Uterus (tissue), 4 donors: Measurements from ENCODE around the gene ZP2. TPM values are rescaled to one million over a fixed set of nuclear protein-coding genes. Genes with fewer than 3 reads are reported as not detected.

Source experiments
- DNase-seq, 2 donors: peaks; one replicate each; pipeline ENCODE4 v3.0.0-alpha.2; 2019 to 2020
- H3K27ac ChIP-seq, 2 donors: fragments of 200-600 bp; sonication (generic); 1 replicate in 1 of 2; 2 replicates in 1 of 2; pipeline ENCODE4 v1.5.1; 2016 to 2018
- H3K27me3 ChIP-seq, 2 donors: fragments of 200-600 bp; sonication (generic); one replicate each; pipeline ENCODE4 v1.5.1; 2018 to 2019; ENCODE audit warnings: control low read depth in 1 of 2
- H3K36me3 ChIP-seq, 2 donors: fragments of 200-600 bp; sonication (generic); one replicate each; pipeline ENCODE4 v1.5.1; 2019; ENCODE audit warnings: control low read depth in 1 of 2
- H3K4me1 ChIP-seq, 2 donors: fragments of 200-600 bp; sonication (generic); one replicate each; pipeline ENCODE4 v1.5.1; 2018 to 2019; ENCODE audit warnings: control low read depth in 1 of 2
- H3K4me3 ChIP-seq, 2 donors: fragments of 200-600 bp; sonication (generic); 1 replicate in 1 of 2; 2 replicates in 1 of 2; pipeline ENCODE4 v1.5.1; 2018 to 2019; ENCODE audit warnings: mild to moderate bottlenecking in 1 of 2
- H3K9me3 ChIP-seq, 2 donors: fragments of 200-600 bp; sonication (generic); one replicate each; pipeline ENCODE4 v1.5.1; 2019; ENCODE audit warnings: control low read depth in 1 of 2
- POLR2A ChIP-seq, 2 donors: fragments of 450-650 bp; IDR thresholded peaks; one replicate each; pipeline ENCODE4 v1.6.1; 2016; ENCODE audit warnings: antibody characterized with exemption in 2 of 2, mild to moderate bottlenecking in 1 of 2, moderate library complexity in 1 of 2
- intact Hi-C: fragments of 100-400 bp; cut with DNase I; formaldehyde crosslinking; loops from one replicate; pipeline ENCODE4 v1.15.1; 2023; ENCODE audit warnings: low total_unique reads
- total RNA-seq, 4 donors: library from RNA; depleted of rRNA in 3 of 4; stranded (reverse); fragments of >200 nt in 3 of 4; gene quantifications; one replicate each; pipeline versions ENCODE4 v1.1.0 to v1.2.4, GENCODE V29; 2014 to 2023
- TF ChIP-seq, protein P1 (sequence below), 4 experiments: fragments of 200-600 bp in 2 of 4; fragments of 450-650 bp in 2 of 4; sonication (generic) in 2 of 4; IDR thresholded peaks; one replicate each; pipeline ENCODE4 v1.5.1; 2016 to 2019; ENCODE audit warnings: antibody characterized with exemption in 4 of 4, mild to moderate bottlenecking in 2 of 4, moderate library complexity in 1 of 4
- donor health status: DM: yes; HTN: yes; CAD: no.

The ZP2 gene
- total RNA-seq, 4 donors from 2014 or later: 3.4 TPM; not detected in 3

DNA sequence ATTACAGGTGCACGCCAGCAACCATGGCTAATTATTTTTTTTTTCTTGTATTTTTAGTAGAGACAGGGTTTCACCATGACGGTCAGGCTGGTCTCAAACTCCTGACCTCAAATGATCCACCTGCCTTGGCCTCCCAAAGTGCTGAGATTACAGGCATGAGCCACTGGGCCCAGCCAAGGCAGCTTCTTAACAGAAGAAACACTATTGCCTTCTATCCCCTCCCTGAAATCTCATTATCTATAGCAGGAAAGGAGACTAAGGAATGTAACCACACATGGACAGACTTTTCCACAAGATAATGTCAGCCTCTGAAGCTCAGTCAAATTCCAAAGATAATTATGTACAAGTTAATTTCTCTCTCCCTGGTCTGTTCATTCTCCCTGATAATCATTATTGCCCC lies 5.7 kb upstream of the ZP2 start:
- Histone ChIP-seq H3K36me3 (no peaks in the 10 kb centered on the region), H3K9me3 (no peaks in the 10 kb centered on the region), H3K4me3 (no peak overlapping the region), H3K27ac (no peak overlapping the region), H3K27me3 (no peaks in the 10 kb centered on the region), H3K4me1 (no peaks in the 10 kb centered on the region)
- DNase-seq: no peak
- no peak for TF ChIP-seq POLR2A (IDR thresholded peaks at IDR 0.05)
- TF ChIP-seq, protein P1, sequence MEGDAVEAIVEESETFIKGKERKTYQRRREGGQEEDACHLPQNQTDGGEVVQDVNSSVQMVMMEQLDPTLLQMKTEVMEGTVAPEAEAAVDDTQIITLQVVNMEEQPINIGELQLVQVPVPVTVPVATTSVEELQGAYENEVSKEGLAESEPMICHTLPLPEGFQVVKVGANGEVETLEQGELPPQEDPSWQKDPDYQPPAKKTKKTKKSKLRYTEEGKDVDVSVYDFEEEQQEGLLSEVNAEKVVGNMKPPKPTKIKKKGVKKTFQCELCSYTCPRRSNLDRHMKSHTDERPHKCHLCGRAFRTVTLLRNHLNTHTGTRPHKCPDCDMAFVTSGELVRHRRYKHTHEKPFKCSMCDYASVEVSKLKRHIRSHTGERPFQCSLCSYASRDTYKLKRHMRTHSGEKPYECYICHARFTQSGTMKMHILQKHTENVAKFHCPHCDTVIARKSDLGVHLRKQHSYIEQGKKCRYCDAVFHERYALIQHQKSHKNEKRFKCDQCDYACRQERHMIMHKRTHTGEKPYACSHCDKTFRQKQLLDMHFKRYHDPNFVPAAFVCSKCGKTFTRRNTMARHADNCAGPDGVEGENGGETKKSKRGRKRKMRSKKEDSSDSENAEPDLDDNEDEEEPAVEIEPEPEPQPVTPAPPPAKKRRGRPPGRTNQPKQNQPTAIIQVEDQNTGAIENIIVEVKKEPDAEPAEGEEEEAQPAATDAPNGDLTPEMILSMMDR (IDR thresholded peaks at IDR 0.05): no peak
- intact Hi-C loops: no loop called here

DNA sequence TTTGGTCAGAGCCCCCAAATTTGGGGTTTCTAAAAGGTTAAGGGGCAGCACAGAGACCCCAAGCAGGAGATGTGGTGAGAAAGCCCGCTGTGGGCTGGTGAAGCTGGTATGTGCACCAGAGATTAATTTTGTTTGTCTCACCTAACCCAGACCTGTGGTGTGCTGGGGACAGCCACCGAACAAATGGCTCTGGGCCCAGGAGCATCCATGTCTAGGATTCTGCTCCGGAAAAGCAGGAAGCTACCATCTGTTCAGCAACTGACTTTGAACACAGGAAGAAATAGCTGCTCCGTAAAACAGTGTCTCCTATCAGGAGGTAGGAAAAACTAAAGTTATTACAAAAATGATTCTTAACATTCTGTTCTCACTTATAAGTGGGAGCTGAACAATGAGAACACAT lies 2.7 kb upstream of the ZP2 start:
- H3K9me3 ChIP-seq: no peaks in the 10 kb centered on the region
- no peak for TF ChIP-seq POLR2A (IDR thresholded peaks at IDR 0.05)
- TF ChIP-seq, protein P1 (IDR thresholded peaks at IDR 0.05): no peak
- no peaks in the 10 kb centered on the region for H3K27me3 ChIP-seq
- DNase-seq: no peak
- no peaks in the 10 kb centered on the region for H3K4me1 ChIP-seq
- H3K36me3 ChIP-seq: no peaks in the 10 kb centered on the region
- no peak overlapping the region for H3K4me3 ChIP-seq
- intact Hi-C loops: no loop called here
- H3K27ac ChIP-seq: no peak overlapping the region

DNA sequence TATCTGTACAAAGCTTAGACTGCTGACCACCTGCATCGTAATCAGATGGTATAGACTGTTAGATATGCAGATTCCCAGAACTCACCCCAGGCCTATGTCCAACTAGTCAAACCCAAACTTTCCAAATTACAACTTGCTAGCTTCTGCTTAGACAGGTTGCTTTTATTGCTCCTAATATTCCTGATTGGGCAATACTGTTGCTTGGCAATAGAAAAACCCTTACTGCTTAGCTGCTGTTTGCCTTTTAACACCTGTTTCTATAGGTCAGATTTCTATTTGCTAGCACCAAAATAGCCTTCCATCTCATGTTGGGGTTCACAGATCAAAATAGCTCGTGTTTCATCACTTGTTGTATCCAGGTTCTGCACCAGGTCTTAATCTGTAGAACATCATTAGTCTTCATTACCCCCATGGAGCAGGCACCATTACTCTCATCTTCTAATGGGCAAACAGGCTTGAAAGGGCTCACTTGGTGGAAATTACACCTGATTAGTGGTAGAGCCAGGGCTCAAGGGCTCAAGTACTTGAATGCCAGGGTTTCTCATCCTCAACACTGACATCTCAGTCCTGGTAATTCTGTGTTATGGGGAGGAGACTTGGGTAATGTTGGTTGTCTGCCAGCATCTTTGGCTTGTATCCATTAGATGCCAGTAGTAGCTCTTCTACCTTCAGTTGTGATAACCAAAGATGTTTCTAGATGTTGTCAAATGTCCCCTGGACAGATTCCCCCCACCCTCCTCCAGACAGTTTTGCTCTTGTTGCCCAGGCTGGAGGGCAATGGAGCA lies 2.7 kb downstream of the ZP2 start:
- no peak for TF ChIP-seq POLR2A (IDR thresholded peaks at IDR 0.05)
- TF ChIP-seq, protein P1 (IDR thresholded peaks at IDR 0.05): no peak
- DNase-seq: no peak
- intact Hi-C loops: no loop called here

DNA sequence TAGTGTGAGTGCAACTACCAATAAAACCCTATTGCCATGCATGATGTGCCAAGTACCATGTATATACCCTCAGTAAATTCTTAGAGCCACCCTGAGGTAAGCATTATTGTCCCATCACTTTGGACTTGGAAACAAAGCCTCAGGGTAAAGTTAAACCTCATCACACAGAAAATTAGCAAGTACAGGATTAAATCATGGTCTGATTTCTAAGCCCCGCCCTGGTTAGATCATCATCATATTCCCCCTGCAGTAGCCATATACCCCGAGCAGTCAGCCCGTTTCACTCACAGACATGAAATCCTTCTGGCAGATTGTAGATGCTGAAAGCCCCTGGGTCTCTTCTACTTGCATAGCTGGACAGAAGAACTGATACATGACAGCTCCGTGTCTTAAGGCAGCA lies 4.8 kb downstream of the ZP2 start:
- Histone ChIP-seq H3K27me3 (no peaks in the 10 kb centered on the region), H3K4me3 (no peak overlapping the region), H3K4me1 (no peaks in the 10 kb centered on the region), H3K9me3 (no peaks in the 10 kb centered on the region), H3K27ac (no peak overlapping the region), H3K36me3 (no peaks in the 10 kb centered on the region)
- intact Hi-C loops: no loop called here
- no peak for DNase-seq
- TF ChIP-seq POLR2A (IDR thresholded peaks at IDR 0.05): no peak
- TF ChIP-seq, protein P1 (IDR thresholded peaks at IDR 0.05): no peak

More for the DNA sequence above, 2.7 kb downstream of the ZP2 start:
- Histone ChIP-seq H3K27me3 (no peaks in the 10 kb centered on the region), H3K4me1 (no peaks in the 10 kb centered on the region), H3K36me3 (no peaks in the 10 kb centered on the region), H3K9me3 (no peaks in the 10 kb centered on the region), H3K27ac (no peak overlapping the region), H3K4me3 (no peak overlapping the region)

DNA sequence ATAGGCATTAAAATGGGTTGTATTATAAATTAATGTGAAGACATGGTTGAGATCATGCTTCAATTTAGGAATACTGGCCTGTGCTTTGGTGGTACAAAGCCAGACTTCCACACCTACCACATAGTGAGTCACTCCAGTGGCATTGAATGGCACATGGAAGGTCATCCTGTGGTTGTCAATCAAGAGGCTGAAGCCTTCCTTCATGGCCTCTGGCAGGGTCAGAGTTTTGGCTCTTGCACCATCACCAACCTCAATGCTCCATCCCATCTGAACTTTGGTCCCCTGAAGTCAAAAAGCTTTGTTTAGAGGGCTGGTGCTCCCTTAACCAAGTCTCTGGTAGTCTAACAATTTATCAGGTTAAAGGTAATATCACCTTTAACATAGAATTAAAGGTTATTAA lies 6.1 kb downstream of the ZP2 start:
- no peaks in the 10 kb centered on the region for H3K27me3 ChIP-seq
- TF ChIP-seq, protein P1 (IDR thresholded peaks at IDR 0.05): no peak
- no peak for TF ChIP-seq POLR2A (IDR thresholded peaks at IDR 0.05)
- no peaks in the 10 kb centered on the region for H3K4me1 ChIP-seq
- H3K27ac ChIP-seq: no peak overlapping the region
- H3K4me3 ChIP-seq: no peak overlapping the region
- DNase-seq: no peak
- intact Hi-C loops: no loop called here
- no peaks in the 10 kb centered on the region for H3K36me3 ChIP-seq
- no peaks in the 10 kb centered on the region for H3K9me3 ChIP-seq
